Ishikawa (cell line): ENCODE results near the gene PTPRM.

Experiments used
- CEBPB ChIP-seq: IDR thresholded peaks from 2 replicates; pipeline ENCODE4 v1.6.1; 2012
- EP300 ChIP-seq: IDR thresholded peaks from 2 replicates; pipeline ENCODE4 v1.6.1; 2012; ENCODE audit warnings: borderline replicate concordance

- TF ChIP-seq EP300 (no peak), CEBPB (no peak)
Measured at GRCh38 chr18:7566567-7567473, at the start of gene PTPRM.
